HG03571 (cell line): ENCODE data around the gene RSPRY1.
"Not testable (repeated sequence)": the region's sequence is repeated elsewhere in the genome, so short reads cannot be mapped to it uniquely, and the experiment has no call there.

Experiments
- ATAC-seq: cut with Tn5 transposase; IDR thresholded peaks from one replicate; pipeline ENCODE4 v1.9.1; 2021; ENCODE audit not compliant: unreplicated experiment

RSPRY1 gene

GRCh38 chr16:57268804-57269800, 83.0 kb downstream of the RSPRY1 start:
- ATAC-seq, result no peak

- ATAC-seq, result no peak
These were observed 84.3 kb downstream of the RSPRY1 start for GRCh38 chr16:57270221-57271062.

DNA sequence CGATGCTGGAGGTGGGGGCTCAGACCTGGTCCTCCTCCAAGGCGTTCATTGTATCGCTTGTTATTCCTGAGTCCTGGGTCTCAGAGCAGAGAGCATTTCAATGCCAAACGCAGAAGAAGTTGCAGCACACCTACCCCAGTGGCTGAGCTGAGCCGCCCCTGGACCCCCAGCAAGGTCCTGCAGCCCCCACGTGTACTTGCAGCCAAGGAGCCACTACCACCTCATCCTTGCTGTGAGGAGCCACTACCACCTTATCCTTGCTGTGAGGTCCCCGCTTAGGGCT, 84.9 kb downstream of the RSPRY1 start:
- no peak for ATAC-seq

DNA sequence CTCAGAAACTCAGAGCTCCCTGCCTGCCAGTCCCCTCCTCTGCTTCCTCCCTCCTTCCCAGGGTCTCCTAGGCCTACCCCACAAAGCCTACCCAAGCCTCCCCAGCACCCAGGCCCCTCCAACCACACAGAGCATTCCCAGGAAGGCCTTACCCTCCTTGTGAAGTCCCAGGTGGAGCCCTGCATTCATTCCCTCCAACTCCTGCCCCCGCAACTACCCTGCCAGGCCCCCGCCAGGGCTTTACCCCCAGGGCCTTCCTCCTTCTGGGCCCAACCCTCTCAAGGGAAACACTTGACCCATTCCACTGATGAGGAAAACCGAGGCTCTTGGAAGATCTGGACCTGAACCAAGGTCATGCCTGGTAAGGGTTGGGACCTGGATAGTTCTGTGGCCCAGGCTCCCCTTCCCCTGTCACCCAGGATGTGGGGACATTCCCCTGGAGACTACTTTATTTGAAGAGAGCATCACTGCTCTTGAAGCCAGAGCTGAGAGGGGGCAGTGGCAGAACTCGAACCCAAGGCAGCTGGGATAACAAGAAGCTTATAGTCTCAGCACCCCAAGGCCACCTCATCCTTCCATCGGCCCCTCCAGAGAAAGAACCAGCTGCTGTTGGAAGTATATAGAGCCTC, 85.9 kb downstream of the RSPRY1 start:
- ATAC-seq, result no peak

GRCh38 chr16:57273359-57273758, 87.2 kb downstream of the RSPRY1 start:
- ATAC-seq, result no peak

DNA sequence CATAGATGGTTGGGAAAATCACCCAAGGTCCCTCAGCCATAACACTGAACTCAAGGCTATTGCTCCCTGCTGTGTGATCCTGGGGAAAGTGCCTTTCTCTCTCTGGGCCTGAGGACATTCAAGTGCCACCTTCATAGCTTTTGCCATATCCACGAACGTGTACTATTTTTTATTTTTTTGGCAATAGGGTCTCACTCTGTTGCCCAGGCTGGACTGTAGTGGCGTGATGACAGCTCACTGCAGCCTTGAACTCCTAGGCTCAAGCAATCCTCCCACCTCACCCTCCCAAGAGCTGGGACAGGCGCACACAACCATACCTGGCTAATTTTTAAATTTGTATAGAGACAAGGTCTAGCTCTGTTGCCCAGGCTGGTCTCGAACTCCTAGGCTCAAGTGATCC, 87.7 kb downstream of the RSPRY1 start:
- ATAC-seq, result no peak

GRCh38 chr16:57275946-57276345, 89.8 kb downstream of the RSPRY1 start:
- not testable (repeated sequence) for ATAC-seq

- ATAC-seq, result no peak
These were observed 90.5 kb downstream of the RSPRY1 start for GRCh38 chr16:57276596-57276995.

DNA sequence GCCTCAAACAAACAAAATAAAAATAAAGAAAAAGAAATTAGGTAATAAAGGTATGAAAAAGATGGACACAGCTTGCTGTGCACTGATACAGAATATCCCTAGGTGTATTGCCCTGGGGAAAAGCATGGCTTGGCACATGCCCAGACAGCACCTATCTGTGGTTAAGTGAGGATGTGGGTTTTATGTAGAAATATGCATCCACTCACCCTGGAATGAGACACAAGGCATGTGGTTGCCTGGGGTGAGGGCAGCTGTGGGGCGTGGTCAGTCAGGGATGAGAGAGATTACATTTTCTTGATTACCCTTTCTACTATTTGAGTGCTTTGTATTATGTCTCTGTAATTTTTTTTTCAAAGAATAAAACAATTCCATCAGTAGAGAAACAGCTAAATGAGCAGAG, 91.5 kb downstream of the RSPRY1 start:
- ATAC-seq, result no peak

DNA sequence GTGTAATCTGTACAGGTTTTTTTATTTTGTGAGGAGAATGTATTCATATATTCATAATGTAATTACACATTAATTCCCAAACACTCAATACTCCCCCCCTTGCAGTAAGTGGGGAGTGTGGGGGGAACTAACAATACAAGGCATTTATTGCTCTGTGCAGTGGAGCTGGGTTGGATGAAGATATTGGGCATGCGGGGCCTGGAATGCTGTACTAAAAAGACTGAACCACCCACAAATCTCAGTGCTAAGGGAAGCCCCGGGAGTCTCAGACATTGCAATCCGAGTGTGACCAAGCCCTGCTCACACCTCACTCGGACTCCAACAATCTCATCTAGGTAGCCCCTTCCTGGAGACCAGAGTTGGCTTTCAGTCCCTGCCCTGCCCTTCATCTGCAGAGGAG, 92.4 kb downstream of the RSPRY1 start:
- ATAC-seq, result no peak

GRCh38 chr16:57279780-57280638, 93.9 kb downstream of the RSPRY1 start:
- no peak for ATAC-seq

- ATAC-seq, result no peak
These were observed 95.7 kb downstream of the RSPRY1 start for GRCh38 chr16:57281791-57282190.

GRCh38 chr16:57282510-57283213, 96.5 kb downstream of the RSPRY1 start:
- no peak for ATAC-seq

DNA sequence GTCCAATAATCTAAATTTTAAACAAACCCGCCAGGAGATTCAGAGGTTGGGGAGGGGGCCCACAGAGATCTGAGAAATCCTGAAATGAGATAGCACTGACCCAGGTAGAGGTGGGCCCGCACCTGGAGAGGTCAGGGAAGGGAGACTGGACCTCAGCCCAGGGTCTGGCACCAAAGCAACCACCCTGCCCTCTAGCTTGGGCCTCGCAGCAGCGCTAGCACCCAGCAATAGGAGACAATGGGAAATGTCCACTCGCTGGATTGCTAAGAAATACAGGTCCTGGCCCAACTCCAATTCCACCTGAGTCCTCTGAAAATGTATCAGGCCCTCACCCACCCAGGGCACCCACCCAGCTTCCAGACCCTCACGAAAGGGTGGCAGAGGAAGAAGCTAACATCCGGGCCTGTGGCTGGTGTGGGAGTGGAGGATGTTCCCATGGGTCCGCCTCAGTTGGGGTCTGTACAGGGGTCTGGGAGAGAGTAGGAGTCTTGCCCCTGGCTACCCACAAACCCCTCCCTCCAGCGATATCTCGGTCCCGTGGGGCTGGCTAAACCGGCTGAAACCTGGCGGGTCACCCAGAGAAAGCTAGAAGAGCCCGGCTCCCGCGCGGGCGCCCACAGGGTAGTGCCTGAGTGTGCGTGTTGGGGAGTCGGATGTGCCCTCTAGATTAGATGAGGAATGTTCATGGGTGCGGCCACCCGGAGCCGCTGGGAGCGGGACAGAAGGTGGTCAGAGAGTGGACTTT, 97.3 kb downstream of the RSPRY1 start:
- ATAC-seq, result no peak

- ATAC-seq, result no peak
These were observed 97.8 kb downstream of the RSPRY1 start for GRCh38 chr16:57283959-57284208.

GRCh38 chr16:57284209-57284951, 98.3 kb downstream of the RSPRY1 start, which contains the start of gene PLLP:
Gene PLLP (minus strand): TSS chr16:57284672. CDS start chr16:57284540, 132 bp downstream.
- no peak for ATAC-seq

- ATAC-seq, result no peak
These were observed 98.8 kb downstream of the RSPRY1 start for GRCh38 chr16:57284952-57285363.

GRCh38 chr16:57285379-57285778, 99.2 kb downstream of the RSPRY1 start:
- no peak for ATAC-seq
